Activated T-cell treated with anti-CD3 and anti-CD28 coated beads, Interleukin-2, amount 50 U/mL, for 1 hour (primary cell): ENCODE data around the gene UGT1A6.

Source experiments
- DNase-seq: peaks from one replicate; pipeline ENCODE4 v3.0.0-alpha.2; 2020

UGT1A6 gene

DNA sequence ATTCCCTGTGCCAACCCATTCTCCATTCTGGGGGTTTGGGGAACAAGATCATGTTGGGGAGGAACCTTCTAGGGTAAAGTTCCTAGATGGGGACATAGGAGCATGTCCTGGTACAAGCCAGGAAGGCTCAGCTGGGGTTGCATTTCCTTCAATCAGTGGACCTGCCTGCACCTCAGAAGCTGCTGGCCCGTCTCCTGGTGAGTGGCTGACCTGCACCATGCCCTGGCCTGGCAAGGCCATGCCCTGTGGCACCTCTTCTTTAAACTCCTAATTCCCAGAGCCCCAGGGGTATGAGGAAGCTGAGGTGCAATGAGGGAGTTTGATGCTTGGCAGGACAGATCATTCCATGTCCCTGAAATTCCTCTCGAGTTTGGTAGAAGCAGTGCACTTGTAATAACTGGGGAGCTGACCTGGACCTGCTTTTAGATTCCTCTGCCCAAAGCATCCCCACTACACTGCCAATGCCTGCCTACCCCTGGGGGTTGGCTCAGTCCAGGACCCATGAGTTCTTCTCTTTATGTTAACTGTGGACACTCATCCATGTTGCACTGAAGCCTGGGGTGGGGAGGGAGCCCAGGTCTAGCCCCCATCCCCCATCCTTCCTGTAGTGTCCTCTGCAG lies 110.7 kb downstream of the UGT1A6 start:
- no peak for DNase-seq

DNA sequence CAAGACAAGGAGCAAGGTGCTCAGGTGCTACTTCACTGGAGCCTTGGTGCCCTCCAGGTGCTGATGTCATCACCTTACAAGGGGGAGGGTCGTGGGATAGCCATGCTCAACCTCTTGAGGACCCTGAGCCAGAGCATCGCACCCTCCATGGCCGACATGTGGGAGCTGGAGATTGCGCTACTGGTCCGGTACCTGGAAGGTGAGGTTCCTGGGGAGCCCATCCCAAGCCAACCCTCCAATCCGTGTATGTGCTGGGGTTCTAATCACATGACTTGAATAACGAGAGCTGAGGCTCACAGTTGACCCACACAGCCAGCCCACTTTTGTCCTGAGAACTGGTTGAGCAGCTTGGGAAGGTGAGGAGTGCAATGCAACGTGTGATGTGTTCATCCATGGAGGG lies 111.3 kb downstream of the UGT1A6 start:
- no peak for DNase-seq

DNA sequence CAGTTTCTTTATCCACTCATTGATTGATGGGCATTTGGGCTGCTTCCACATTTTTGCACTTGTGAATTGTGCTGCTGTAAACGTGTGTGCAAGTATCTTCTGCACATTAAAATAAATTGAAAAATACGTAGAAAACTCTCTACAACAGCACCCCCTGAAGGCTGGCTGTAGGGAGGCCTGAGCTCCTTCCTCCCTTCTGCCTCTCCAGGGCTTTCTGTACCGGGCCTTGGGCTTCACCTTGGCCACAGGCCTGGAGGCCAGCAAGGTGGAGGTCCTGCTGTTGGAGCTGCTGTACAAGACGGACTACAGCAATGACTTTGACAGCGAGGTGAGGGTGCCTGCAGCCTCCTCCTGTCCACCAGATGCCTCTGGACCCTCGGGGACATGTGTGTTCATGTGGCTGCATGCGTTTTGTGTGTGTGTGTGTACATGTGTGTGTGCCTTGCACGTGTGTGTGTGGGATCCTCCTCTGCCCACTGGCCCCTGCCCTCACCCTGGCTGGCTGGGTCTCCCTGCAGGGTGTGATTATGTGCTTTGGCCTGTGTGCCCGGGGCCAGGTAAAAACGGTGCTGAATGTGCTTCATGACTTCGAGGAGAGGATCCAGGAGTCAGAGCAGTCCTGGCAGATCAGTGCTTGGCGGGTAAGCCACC lies 114.7 kb downstream of the UGT1A6 start:
- no peak for DNase-seq

DNA sequence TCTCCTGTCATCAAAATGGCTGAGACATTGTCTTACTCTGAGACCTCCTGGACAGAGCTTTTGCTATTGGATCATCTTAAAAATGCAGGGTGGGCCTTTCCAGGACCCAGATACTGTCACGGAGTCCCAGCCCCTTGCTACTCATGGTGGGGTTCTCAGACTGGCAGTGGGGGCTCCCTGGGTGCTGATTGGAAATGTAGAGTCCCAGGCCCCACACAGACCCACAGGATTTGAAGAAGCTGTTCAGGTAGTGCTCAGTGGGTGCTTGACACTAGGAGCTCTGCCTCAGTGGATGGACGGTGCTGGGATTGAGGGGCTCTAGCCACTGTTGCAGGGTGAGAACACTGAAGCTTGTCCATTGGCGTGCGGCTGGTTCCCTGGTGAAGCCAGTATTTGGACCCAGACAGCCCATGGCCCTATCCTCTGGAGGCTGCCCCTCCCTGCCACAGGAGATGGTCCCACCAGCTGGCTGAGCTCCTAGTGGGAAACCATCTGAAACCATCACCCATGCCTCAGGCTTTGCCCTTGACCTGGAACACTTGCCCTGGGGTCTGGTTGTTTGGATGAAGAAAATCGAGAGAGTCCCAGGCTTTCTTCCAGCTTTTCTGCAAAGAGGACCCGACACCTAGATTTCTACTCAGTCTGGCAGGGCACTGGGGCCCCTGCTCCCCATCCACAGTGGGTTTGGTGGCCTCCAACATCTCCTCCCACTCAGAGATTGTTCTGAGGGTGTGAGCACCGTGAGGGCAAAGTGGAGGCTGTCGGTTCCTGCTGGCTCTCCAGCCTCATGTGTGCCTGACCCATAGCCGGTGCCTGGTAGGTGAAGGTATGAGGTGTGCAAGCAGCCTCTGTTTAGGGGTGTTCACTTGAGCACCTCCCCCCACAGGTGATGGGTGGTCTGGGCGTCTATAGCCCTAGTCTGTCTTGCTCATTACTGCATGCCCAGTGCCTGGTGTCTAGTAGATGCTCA lies 115.6 kb downstream of the UGT1A6 start:
- no peak for DNase-seq

DNA sequence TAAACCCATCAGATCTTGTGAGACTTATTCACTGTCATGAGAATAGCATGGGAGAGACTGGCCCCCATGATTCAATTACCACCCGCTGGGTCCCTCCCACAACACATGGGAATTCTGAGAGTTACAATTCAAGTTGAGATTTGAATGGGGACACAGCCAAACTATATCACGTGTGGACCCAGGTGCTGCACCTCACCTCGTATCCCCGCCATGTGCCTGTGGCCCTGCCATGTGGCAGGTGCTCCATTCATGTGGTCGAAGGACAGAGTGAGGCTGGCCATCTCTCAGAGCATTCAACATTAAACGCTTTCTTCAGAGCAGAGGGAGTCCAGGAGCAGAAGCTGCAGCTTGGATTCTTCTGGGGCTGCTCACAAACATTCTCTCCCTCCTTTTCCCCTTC lies 117.7 kb downstream of the UGT1A6 start:
- DNase-seq: no peak

DNA sequence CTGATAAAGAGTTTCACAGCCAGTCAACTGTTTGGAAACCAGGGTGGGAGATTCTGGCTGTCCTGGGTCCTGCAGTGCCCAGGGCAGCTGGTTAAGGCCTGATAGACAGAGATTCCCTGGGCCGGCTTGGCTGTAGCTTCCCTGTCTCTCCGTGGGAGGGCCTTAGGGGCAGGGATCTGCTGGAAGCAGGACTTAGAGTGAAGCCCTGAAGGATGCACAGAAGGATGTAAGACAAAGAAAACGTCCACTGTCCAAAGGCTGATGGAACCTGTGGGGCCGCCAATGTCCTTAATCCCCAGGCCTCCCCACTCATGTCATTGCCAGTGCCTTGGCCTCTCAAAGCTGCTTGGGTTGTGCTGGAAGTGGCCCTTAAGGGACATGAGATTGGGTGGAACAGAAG lies 118.4 kb downstream of the UGT1A6 start:
- no peak for DNase-seq

DNA sequence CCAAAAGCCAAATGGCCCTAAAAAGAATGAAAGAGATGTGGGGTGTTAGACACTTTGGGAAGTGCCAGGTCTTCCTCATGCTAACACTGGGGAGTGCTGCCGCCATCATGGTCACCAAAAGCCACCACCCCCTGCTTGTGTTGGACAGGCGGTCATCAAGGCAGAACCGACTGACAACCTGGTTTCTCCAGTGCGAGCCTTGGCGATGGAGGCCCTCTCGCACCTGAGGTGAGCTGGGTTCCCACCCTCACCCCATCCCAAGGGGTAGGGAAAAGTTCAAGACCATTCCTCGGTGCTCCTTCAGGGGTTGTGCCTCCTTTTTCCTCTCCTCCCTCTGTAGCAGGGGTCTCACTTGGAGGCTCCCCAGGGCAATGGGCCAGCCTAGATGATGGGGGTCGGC lies 119.0 kb downstream of the UGT1A6 start:
- no peak for DNase-seq

DNA sequence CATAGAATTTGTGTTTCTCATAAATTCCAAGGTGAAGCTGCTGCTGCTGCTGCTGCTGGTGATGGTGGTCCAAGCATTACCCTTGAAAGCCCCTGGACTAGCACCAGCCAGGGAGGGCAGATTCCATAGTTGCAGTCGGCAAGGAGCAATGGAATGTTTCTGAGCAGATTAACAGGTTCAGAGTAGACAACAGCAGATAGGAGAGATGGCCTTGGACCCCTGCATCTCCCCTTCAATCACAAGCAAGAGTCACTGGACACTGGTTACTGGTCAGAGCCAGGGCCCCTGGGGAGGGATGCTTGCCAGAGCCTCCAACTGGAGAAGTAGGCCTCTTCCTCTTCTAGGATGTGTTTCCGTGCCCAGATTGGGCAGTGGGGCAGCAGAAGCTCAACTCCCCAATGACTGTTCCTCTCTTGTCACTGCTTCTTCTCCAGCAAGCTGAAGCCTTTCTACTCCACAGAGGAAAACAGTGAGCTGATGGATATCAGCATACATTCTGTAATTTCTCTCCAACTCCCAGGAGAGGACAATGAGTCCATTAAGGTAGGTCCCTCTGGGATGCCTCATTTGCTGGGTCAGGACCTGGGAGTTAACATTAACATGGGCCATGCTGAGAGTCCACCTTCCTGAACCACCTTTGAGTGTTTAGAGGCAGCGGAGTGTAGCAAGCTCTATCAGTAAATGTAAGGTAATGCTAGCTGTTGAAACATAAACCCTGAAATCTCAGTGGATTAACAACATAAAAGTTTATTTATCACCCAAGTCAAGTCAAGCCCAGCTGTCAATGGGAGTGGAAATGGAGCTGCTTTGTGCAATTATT lies 120.8 kb downstream of the UGT1A6 start:
- no peak for DNase-seq

DNA sequence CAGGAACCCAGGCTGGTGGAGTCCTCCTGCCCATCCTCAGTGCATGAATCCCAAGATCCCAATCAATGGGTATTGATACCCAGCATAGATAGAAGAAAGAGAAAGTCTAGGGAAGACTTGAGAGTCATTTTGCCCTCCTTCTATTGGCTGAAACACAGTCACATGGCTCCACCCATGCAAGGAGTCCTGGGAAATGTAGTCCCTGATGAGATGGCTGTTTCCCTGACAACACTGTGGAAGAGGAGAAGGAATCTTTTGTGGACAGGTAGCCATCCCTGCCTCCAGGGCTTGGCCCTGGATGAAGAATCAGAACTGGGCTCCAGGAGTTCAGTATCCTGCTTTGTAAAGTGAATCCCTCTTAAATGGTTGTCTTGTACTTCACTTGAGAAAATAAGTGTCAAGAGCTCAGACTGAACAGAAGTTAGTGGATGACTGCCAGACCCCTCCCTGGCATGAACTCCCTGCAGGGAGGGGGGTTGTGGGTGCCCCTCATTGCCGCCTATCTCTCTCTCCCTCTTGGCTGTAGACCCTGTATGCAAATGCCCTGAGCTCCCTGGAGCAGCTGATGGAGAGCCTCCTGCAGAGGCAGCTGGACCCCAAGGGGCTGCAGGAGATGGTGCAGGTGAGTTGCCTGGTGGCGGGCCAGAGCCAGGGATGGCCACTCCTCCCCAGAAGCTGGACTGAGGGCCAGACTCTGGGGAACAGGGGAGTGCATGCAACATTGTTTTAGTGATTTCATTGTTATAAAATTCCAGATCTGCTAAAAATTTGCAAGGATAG lies 121.6 kb downstream of the UGT1A6 start:
- no peak for DNase-seq

DNA sequence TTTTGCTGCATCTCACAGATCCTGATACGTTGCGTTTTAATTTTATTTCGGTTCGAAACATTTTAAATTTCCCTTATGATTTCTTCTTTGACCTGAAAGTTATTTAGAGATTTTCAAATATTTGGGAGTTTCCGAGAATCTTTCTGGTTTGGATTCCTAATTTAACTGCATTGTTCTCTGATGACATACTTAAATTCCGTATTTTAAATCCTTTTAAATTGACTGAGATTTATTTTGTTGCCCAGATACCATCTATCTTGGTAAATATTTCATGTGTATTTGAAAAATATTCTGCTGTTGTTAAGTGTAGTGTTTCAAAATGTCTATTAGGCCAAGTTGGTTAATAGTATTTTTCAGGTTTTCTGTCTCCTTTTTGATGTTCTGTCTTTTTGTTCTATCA lies 123.2 kb downstream of the UGT1A6 start:
- no peak for DNase-seq

DNA sequence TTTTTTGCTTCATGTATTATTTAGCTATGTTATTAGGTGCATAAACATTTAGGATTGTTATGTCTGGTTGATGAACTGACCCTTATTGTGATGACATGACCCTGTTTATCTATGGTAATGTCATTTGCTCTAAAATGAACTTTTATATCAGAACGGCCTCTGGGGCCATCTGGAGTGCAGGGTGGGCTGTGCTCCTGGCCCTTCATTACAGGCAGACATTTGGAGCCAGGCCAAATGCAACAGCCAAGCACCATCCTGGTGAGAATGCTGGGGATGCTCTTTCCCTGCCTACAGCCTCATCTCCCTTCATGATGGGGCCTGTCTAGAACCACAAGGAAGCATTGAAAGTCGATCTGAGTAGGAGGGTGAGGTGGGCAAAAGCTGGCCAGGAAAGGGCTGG lies 123.6 kb downstream of the UGT1A6 start:
- DNase-seq: no peak

DNA sequence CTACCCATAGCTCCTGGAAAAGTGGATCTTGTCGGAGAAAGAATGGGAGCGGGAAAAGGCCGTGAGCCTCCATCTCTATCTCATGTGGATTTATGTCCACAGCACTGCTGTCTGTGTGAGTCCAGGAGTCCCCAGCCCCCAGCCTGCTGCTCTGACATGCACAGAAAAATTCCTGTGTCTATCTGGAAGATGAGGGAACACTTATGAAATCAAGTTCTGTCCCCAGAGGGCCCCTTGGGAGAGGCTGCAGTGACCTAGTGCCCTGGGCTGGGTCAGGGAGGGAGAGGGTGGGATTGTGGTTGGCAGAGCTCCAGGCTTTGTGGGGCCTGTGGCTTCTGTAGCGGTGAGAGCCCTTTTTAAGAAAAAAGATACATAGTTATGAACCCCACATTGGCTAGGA lies 124.1 kb downstream of the UGT1A6 start:
- DNase-seq: no peak

DNA sequence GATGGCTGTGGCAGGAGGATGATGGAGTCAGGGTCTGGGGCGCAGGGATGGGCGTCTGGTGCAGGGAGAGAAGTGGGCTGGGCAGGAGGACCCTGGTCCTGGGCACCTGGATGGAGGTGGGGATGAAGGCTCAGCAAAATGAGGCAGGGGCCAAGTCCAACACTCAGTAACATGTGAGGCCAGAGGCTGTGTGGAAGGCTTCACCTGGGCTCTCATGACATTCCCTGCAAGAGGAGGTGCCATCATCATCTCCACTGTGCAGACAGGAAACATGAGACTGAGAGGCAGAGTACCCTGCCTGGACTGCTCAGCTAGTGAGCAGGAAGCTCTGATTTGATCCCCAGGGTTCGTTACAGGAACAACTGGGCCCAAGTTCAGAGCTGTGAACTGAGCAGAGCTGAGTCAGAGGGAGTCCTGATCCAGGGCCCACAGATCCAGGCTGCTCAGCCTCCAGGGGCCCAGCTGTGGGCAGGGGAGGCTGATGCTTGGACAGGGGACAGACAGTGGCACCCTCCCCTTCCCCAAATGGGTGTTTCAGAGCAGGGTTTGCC lies 124.7 kb downstream of the UGT1A6 start:
- DNase-seq: no peak

DNA sequence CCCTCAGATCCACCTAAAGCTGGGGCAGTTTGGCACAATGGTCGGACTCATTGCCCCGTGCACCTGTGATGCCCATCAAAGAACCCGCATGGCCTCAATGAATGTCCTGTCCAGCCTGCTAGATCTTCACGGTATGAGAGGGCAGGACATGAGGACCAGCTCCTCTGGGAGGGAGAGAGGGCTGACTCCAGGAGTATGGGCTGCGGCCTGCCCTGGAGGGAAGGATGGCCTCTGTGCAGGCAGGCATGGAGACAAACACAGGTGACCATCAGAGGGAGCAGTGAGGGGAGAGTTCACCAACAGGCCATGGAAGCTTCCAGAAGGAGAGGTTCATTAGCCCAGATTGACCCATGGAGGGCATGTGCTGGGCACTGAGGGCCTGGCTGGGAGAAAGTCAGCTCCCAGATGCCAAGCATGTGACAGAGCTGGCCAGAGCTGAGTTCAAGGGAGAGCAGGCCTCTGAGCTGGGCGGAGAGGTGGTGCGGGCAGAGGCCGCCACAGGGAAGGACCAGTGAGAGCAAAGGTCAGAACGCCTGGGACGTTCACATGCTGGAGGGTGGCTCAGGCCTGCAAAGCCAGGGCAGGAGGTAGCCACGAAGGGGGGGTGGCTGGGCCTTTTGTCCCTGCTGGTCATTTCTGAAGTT lies 125.4 kb downstream of the UGT1A6 start:
- no peak for DNase-seq

DNA sequence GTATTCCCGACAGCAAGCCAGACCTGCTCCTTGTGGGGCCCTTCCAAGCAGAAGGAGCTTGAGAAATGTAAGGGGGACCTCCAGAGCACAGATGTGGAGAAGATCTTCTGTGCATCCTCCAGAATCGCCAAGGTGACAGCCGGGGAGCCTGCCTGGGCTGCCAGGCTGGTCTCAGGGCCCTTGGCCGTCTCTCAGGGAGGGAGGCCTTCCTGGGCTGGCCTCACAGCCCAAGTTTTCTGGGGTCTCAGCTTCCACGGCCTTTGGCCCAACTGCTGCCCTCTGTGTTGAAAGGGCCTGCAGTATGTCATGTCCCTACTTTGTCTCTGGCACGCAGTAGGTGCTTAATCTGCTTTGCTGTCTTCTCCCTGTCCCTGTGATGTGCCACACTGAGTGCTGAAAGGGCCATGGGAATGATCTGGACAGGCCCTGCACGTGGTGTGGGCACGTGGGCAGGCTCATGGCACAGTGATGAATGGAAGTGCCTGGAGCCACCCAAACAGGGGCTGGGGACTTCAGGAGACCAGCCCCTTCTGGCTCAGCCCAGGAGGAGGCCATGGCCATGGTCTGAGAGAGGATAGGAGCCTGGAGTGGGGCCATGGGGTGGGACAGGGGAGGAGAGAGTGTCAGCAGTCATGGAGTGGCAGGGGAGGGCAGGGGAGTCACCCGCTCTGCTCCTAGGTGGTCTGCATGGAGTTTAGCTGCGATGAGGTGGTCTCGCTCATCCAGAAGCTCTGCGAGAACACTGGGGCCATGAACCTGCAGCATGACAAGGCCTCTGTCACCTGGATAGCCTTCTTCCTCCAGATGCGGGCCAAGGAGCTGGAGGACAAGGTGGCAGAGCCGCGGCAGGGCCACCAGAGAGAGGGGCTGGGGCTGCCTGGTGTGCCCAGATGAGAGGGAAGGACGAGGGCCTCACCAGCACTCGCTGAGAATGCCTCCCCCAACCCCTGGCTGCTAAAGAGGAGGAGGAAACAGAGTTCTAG lies 126.2 kb downstream of the UGT1A6 start:
- no peak for DNase-seq

DNA sequence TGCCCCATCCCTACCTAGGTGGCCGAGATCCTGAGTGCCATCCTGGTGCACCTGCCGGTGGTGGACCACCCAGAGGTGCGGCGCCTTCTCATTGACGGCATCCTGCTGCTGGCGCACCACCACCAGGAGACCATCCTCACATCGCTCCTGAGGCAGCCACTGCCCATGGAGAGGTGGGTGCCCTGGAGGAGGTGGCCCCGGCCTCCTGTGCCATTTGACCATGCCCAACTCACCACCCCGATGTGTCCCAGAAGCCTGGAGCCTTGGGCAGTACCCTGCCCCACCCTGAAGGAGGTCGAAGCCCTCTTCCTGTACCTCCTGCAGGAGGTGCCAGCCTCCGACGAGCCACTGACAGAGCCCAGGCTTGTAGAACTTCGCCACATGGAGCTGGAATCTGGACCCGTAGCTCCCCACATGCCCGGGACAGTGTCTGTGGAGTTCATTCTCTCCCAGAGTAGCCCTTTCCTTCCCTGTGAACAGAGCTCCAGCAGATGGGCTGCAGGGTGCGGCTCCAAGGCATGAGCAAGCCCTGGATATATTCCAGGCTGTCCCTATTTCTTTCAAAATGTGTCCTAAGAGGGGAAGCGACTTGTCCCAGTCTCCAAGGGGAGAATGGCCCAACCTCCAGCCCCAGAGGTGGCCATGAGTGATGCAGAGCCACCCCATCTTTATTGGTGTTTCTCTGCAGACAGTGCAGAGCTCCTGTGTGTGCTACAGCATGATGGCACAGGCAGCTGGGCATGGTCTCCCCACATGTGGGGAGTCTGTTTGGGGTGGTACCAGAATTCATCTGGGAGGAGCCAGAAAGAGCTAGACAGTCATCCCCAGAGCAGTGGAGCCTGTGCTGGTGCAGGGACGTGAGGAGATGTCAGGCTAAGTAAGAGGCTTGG lies 127.4 kb downstream of the UGT1A6 start:
- DNase-seq: no peak

DNA sequence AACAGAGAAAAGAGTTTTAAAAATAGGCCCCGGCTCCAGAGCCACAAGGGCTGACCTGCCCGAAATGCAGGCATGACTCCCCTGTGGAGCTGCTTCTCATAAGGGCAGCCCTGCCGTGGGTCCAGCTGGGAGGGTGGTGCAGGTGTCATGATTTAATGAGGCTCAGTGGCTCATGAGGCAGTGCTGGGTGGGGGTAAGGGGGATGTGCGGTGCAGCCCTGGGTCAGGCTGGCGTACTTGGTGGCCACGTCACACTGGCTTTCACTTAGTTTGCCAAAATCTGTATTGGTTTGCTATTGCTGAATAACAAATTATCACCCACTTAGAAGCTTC lies 128.1 kb downstream of the UGT1A6 start:
- no peak for DNase-seq

DNA sequence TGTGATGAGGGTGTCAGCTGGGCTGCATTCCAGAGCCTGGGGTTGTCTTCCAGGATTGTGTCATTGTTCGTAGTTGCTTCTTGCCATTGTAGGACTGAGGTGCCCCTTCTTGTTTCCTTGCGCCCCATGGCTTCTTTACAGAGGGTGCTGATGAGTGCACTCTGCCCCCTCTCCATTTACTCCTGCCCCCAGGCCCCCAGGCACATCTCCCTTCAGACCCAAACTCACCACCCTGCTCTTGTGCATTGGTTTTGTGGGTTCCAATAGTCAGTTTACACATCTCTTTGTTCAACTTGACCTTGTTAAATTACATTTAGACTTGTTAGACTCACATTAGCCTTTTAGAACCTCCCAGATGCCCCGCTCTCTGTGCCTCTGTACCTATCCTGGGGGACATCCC lies 128.5 kb downstream of the UGT1A6 start:
- no peak for DNase-seq

DNA sequence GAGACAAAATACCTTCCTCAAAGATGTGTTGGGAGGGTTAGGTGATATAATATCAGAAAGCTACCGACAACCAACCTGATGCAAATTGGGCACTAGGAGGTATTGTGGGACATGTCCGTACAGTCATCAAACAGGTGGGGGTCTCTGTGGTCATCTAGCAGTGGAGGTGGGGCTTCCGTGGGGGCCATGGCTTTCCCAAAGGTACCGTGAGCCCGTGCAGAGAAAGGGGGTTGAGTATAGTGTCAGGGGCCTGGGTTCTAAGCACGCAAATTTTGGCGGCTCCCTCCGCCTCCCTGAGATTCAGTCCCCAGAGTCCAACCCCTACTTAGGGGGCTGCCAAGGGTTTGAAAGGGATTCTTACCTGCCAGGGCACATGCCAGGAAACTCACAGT lies 129.0 kb downstream of the UGT1A6 start:
- no peak for DNase-seq
